LNCaP clone FGC (cell line): ENCODE results near the gene QPCT.

ENCODE experiments used
- DNase-seq: peaks from one replicate; pipeline ENCODE4 v3.0.0-alpha.2; 2011; ENCODE audit warnings: low read depth
- H3K4me3 ChIP-seq: 2 replicates; pipeline ENCODE4 v1.5.1; 2011; ENCODE audit warnings: mild to moderate bottlenecking, low read depth, low read length, control low read depth
- TF ChIP-seq, protein P1 (sequence below): IDR thresholded peaks from 2 replicates; pipeline ENCODE4 v1.5.1; 2012; ENCODE audit warnings: mild to moderate bottlenecking; ENCODE audit not compliant: control insufficient read depth, insufficient read depth; ENCODE audit errors: extremely low read depth

QPCT gene

GRCh38 chr2:37389395-37389794 lies 45.0 kb downstream of the QPCT start:
- no peak for DNase-seq
- TF ChIP-seq, protein P1, sequence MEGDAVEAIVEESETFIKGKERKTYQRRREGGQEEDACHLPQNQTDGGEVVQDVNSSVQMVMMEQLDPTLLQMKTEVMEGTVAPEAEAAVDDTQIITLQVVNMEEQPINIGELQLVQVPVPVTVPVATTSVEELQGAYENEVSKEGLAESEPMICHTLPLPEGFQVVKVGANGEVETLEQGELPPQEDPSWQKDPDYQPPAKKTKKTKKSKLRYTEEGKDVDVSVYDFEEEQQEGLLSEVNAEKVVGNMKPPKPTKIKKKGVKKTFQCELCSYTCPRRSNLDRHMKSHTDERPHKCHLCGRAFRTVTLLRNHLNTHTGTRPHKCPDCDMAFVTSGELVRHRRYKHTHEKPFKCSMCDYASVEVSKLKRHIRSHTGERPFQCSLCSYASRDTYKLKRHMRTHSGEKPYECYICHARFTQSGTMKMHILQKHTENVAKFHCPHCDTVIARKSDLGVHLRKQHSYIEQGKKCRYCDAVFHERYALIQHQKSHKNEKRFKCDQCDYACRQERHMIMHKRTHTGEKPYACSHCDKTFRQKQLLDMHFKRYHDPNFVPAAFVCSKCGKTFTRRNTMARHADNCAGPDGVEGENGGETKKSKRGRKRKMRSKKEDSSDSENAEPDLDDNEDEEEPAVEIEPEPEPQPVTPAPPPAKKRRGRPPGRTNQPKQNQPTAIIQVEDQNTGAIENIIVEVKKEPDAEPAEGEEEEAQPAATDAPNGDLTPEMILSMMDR: no peak
- no peak overlapping the region for H3K4me3 ChIP-seq

DNA sequence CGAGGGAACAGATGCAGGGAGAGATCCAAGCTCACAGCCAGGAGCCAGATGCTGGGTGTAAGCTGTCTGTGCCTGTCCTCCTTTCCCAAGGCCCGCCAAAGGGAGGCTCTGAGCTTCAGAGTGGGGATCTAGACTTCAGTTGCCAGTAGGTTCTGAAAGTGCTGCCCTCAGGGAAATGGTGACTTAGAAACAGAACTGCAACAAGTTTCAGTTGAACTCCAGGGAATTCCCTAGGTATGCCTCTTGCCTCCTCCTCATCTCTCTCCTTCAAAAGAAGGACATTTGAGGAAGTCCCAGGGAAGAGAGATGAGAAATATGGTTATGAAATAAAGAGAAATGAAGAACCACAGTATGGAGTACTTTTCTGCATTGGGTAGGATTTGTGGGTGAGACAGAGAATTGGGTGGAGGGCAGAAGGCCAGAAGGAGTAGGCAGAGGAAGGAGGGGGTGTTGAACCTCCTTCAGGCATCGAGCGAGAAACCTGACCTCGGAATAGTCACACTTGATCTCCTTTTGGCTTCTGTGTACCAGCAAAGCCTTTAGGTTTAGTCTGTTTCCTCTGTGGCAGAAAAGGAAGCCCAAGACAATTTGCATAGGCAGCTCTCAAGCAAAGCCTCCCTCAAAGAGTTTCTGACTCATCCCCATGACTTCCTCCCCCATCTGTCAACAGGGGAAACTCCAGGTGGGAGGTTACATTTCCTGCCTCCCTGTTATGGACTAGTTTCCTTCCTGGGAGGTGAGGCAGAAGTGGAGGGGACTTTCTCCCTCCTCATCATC lies 45.7 kb downstream of the QPCT start:
- TF ChIP-seq, protein P1: no peak
- H3K4me3 ChIP-seq: no peak overlapping the region
- no peak for DNase-seq

GRCh38 chr2:37390777-37391176 lies 46.3 kb downstream of the QPCT start:
- DNase-seq: no peak
- TF ChIP-seq, protein P1: no peak
- H3K4me3 ChIP-seq: no peak overlapping the region

DNA sequence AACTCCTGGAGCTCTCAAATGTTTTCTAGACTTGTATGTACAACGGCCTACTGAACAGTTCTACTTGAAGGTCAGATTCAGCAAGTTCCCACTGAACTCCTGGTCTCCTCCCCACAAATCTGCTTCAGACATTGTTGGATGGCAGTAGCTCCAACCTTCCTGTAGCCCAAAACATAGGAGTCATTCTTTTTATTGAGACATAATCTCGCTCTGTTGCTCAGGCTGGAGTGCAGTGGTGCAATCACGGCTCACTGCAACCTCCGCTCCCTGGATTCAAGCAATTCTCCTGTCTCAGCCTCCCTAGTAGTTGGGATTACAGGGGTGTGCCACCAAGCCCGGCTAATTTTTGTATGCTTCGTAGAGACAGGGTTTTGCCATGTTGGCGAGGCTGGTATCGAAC lies 47.3 kb downstream of the QPCT start:
- H3K4me3 ChIP-seq: no peak overlapping the region
- no peak for DNase-seq
- TF ChIP-seq, protein P1: no peak

DNA sequence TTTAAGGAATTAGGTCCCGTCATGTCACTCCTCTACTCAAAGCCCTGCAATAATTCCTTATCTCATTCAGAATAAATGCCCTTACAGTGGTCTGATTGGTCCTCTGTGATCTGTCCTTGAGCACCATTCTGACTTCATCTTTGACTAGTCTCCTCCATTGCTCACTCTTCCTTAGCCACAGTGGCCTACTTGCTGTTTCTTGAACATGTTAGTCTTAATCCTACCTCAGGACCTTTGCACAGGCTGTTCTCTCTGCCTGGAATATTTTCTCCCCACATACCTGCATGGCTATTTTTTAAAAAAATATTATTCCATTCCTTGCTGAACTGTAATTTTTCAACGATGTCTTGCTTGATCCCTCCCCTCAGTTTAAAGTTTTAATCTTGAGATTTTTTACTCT lies 48.0 kb downstream of the QPCT start:
- no peak for DNase-seq
- TF ChIP-seq, protein P1: no peak
- H3K4me3 ChIP-seq: no peak overlapping the region

GRCh38 chr2:37394263-37394662 lies 49.8 kb downstream of the QPCT start:
- no peak overlapping the region for H3K4me3 ChIP-seq
- DNase-seq: no peak
- TF ChIP-seq, protein P1: no peak

DNA sequence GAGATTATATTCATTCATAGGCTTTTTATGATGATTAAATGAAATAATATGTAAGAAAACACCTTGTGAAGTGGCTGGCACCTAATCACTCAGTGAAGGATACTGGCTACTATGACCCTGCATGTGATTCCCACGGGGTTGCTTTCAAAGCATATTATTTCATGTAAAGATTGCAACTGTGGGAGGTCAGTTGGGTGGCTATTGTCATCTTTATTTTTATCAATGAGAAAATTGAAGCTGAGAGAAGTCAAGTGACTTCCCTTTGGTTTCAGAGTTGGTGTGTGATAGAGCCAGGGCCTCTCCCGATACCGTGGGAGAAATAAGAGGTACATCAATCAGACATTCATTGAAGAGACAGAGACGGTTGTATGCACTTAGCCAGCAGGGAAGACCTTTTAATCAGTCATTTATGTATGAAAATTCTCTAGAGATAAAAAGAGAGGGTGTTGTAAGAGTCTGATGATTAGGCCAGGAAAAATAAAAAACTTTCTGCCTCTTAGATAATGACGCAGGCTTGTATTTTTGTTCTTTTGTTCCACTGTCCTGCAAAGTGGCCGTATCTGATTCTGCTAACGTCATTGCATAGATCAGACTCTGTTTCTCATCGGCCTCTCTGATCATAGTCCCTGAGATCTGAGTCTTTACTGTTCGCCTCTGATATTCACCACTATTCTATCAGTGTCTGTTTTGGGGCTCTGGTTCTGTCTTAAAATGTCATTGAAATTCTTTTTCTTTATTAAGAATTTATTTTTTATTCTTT lies 50.5 kb downstream of the QPCT start:
- H3K4me3 ChIP-seq: no peak overlapping the region
- no peak for DNase-seq
- TF ChIP-seq, protein P1: no peak
